Measurements from ENCODE around the gene VIL1.
A peak's percentile ranks its signal among the peaks of the same experiment; 100 is the strongest.

The VIL1 gene

GRCh38 chr2:218395090-218395444 is 23.9 kb upstream of the VIL1 start:
- DNase-seq = no peak

GRCh38 chr2:218395456-218395825 is 23.5 kb upstream of the VIL1 start:
- DNase-seq = no peak

DNA sequence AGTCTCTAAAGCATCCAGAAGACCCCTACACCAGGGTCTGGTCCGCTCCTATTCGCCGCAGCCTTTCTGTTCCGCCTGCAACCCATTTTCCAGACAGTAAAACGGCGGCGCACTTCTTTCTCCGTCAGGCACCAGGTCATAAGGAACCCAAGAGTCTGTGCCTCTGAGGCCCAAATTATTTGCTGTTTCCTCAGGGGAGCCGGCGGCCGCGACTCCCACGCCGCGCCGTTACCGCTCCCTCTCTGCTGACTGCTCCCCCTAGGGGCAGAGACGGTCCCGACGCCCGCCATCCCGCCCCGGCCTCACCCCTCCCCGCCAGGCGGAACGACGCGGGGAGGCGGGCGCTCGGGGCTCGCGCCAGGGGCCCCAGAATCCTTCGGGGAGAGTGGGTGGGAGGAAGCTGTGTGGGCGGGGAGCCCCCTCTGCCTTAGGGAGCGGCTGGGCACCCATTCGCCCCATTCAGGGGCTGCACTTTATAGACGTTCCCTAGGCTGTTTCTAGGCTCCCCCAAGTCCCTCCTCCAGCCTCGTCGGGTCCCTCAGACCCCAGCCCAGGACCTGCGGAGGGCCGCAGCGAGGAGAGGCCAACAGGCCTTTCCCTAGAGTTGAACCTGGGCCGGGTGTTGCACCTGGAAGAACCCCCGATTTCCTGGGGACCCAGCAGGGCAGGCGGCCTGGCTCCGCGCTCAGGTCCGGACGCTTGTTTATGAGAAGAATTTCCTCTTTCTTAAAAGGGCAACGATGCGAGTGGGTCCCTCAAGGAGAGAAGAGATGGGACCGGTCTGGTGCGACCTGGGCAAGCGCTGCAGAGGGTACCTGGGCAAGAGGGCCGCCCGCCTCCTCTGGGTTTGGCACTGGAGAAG is 22.9 kb upstream of the VIL1 start:
- peak; percentile 96 for DNase-seq

- DNase-seq = peak; percentile 88
Observed at GRCh38 chr2:218396688-218397462, 22.0 kb upstream of the VIL1 start.

DNA sequence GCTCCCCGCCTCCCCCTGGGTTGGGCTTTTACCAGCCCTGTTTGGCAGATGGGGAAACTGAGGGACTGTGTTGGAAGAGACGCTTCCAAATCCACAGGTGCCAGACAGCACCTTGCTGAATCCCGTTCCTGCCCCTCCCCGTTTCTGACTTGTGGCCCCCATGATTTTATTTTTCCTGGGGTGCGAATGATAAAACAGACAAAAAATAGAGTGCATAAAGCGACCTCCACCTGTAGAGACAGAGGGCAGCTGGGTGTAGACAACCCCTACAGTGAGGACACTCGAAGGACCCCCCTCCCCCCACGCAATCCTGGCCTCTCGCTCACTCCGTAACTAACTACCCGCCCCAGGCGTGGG is 21.5 kb upstream of the VIL1 start:
- no peak for DNase-seq

GRCh38 chr2:218397820-218398436 is 21.0 kb upstream of the VIL1 start:
- peak; percentile 92 for DNase-seq

DNA sequence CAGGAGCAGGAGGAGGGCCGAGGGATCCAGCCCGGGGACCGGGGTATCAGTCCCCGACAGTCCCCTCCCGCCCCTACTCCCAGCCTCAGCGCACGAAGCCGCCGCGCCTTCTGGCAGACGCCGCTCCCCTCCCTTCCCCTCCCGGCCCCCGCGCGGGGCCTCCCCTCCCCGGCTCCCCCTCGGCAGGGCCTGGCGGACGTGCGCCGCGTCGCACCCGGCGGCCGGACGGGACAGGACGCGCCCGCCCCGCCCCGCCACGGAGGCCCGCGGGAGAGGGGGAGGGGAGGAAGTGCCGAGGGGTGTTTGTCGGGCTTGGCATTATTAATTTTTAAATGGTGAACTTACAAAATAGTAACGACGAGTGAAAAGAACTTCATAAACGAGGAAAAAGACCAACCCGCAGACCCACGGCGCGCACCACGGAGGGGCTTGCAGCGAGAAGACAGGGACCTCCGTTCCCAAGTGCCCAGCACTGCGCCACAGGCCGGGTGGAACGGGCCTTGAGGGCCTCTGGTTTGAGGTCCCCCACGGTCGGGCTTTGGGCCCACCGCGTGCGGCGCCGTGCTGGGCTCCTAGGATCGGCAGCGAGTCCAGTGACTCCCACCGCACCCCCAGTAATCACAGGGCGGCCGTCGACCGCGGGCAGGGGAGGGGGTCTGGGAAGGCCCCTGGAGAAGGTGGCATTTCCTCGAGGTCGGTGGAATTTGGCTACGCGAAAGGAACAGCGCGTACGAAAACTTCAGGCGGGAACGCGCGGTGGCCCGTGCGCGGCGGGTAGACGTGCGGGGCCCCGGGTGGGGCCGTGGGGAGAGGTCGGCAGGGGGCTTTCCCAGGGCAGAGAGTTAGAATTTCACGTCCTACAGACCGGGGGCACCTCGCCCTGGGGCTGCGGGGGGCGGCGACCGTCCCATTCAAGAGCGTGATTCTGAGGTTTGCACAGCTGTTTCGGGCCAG is 20.2 kb upstream of the VIL1 start:
- DNase-seq = peak; percentile 90

- peak; percentile 97 for DNase-seq
Observed at GRCh38 chr2:218399391-218400166, 19.3 kb upstream of the VIL1 start, which contains the start of gene CTDSP1. CTDSP1 (plus strand) TSS chr2:218399868; CDS start chr2:218400091, 223 bp downstream.

- DNase-seq = peak; percentile 35
Observed at GRCh38 chr2:218400167-218400929, 18.6 kb upstream of the VIL1 start.

- DNase-seq = no peak
Observed at GRCh38 chr2:218400930-218401881, 17.7 kb upstream of the VIL1 start.

- DNase-seq = no peak
Observed at GRCh38 chr2:218401890-218402289, 17.0 kb upstream of the VIL1 start.

- DNase-seq = no peak
Observed at GRCh38 chr2:218402491-218402901, 16.4 kb upstream of the VIL1 start.

- DNase-seq = no peak
Observed at GRCh38 chr2:218402911-218403411, 16.0 kb upstream of the VIL1 start.

DNA sequence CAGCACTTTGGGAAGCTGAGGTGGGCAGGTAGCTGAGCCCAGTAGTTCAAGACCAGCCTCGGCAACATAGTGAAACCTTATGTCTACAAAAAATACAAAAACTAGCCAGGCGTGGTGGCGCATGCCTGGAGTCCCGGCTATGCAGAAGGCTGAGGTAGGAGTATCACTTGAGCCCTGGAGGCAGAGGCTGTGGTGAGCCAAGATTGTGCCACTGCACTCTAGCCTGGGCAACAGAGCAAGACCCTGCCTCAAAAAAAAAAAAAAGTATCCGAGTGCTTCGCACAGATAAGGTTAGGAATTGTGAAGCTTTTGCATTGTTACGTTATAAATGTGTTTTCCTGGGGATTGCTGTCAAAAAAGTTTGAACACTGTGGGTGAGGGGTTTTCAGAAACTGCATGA is 15.1 kb upstream of the VIL1 start:
- no peak for DNase-seq

DNA sequence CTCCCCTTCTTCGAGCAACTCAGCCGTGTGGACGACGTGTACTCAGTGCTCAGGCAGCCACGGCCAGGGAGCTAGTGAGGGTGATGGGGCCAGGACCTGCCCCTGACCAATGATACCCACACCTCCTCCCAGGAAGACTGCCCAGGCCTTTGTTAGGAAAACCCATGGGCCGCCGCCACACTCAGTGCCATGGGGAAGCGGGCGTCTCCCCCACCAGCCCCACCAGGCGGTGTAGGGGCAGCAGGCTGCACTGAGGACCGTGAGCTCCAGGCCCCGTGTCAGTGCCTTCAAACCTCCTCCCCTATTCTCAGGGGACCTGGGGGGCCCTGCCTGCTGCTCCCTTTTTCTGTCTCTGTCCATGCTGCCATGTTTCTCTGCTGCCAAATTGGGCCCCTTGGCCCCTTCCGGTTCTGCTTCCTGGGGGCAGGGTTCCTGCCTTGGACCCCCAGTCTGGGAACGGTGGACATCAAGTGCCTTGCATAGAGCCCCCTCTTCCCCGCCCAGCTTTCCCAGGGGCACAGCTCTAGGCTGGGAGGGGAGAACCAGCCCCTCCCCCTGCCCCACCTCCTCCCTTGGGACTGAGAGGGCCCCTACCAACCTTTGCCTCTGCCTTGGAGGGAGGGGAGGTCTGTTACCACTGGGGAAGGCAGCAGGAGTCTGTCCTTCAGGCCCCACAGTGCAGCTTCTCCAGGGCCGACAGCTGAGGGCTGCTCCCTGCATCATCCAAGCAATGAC is 14.4 kb upstream of the VIL1 start:
- DNase-seq = no peak

GRCh38 chr2:218405086-218405745 is 13.7 kb upstream of the VIL1 start:
- no peak for DNase-seq

GRCh38 chr2:218405746-218406208 is 13.1 kb upstream of the VIL1 start:
- no peak for DNase-seq

Measured in fibroblast of skin of back (primary cell).